HG03103 (cell line): ENCODE measurements around the gene GAK.
"Not testable (repeated sequence)": the region's sequence is repeated elsewhere in the genome, so short reads cannot be mapped to it uniquely, and the experiment has no call there.

Source experiments
- ATAC-seq: cut with Tn5 transposase; IDR thresholded peaks from one replicate; pipeline ENCODE4 v1.9.1; 2021; ENCODE audit warnings: low read depth; ENCODE audit not compliant: unreplicated experiment

Gene GAK

DNA sequence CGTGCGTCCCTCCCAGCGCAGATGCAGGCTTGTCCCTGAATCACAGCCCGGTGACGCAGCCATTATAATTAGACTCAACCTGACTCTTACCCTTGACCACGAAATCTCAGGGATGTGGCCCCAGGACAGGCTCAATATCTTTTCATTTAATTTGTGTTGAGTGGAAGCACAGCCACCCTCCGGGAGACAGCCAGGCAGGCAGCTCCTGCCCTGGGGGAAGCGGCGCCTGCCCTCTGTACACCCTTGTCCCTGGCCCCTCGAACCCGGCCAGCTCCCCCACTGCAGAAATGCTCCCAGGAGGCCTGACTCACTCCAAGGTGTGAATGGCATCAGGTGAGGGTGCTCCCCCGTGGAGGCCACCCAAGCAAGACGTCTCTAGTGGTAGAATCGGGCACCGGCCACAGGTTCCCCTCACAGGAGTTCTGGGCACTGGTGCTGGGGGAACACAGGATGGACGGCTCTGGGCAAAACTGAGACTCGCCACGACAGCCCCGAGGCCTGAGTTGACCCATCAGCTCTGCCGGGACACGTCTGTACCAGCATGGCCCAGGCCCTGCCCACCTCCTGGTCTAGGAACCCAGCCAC is 108.8 kb downstream of the GAK start:
- ATAC-seq: no peak

DNA sequence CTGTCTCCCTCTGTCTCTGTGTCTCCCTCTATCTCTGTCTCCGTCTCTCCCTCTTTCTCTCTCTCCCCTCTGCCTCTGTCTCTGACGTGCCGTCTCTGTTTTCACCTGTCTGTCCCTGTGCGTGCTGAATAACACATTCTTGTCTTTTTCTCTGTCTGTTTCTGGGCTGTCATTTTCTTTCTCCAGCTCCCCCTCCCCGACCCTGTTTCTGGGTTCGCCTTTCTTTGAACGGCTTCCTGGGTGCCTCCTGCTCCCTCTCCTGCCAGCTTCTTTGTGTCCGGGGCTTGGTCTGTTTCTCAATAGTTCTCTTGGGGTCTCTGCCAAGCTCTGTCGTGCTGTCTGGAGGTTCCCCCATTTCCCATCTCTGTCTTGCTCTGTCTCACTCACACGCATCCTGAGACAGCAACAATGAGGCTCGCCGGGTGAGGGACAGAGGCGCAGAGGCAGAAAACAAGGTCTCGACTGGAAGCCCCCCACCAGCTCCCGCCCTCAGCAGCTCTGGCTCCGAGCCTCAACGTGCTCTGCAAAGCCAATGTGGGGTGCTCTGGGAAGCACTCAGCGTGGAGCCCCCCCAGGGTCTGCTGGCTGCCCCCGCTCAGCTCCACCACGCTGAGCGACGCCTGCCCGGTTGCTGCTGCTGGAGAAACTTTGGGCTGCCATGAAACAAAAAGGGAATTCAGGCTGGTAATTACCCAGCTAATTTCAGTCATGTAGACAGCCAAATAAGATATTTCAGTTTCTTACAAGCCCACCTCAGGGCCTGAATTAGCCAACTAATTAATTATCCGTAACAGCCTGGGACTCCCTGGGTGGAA is 109.5 kb downstream of the GAK start:
- no peak for ATAC-seq

DNA sequence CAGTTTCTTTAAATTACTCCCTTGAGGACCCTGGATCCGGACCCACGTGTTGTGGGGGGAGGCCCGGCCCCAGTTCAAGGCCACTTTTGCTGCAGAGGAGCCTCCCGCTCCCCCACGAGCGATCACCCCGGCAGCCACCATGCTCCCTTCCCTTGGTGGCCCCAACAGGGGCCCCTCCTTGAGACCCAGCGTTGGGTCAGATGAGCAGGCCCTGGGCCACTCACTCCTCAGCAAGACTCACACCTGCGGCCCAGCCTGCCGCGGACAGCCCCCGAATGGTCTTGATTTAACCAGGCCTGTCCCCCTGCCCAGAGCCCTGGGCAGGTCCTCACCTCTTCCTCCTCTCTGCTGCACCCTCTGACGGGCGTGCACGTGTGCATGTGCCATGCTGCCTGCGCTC is 110.5 kb downstream of the GAK start:
- no peak for ATAC-seq

DNA sequence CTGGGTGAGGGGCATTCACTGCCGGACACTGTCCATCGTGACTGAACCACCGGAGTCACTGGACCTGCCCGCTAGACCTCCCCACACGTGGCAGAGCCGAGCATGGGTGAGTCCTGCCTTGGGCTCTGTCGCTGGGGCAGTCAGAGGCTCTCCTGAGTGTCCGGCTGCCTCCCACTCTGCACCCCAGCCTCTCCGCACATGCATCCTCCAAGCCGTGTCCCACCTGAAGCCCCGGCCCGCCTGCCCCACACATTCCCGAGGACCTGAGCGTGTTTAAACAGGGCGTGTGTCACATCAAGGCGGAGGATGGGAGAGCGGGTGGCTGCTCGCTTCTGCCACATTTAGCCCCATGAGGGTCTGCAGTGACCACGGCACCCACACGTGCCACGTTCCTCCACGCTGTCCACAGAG is 110.9 kb downstream of the GAK start:
- no peak for ATAC-seq

DNA sequence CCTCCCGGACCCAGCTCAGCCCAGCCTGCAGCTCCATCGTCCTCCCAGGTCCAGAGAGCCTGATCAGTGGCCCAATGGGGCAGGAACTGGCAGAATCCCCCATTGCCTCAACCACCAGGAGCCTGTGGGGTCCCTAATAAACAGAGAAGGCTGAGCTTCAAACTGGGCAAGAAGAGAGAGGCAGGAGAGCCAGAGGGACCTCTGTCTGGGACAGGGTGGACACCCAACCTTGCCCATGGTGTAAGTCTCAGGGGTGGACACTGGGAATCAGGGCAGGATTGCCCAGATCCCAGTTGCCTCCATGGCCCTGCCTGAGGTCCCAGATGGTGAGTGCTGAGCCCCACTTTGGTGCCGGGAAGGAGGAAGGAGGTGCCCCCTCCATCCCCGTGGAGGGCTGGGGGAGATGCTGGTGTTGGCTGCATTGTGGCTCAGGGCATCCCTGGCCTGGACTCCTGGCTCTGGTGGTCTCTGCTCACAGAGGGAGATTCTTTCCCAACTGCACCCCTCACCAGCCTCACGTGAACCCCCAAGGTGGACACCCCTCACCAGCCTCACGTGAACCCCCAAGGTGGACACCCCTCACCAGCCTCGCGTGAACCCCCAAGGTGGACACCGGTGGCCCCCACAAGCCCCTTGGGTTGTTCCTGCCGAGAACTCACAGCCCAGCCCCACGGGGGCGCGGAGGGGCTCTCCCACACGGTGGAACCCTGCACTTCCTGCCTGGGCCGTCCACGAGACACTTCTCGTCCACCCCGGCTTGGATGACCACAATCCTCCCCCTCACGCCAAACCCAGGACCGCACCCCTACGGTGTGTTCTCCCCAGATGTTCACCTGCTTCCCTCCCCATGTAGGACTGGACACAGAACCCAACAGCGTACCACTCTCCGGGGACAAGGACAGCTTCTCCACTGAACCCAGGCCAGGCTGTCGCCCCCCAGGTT is 111.6 kb downstream of the GAK start:
- no peak for ATAC-seq

DNA sequence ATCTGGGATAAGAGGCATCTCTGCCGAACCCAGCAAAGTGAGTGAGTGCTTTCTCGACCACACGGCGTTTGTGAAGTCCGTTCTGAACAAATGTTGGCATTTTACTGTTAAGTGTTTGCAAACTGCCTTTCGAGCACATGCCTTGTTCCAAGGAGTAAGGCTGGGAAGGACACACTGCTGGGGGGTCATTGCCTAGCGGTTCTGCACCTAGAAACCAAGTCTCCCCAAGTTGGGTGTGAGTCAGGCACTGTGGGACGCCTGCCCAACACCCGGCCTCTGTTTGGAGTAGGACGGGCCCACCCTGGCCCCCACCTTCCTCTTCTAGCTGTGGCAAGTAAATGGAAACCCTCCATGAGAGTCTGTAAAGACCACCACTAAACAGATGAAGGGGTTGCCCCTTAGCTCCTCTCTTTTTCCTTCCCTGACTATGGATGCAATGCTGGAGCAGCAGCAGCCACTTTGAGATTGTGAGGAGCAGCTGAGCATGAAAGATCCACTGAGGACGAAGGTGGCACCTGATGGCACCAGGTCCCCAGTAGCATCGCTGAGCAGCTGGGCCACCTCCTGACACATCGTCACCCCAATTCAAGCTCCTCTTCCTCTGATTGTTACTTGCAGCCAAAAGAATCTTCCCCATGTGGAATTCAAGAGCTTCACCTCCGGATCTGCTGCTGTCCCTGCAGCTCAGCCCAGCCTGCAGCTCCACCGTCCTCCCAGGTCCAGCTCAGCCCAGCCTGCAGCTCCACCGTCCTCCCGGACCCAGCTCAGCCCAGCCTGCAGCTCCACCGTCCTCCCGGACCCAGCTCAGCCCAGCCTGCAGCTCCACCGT is 112.5 kb downstream of the GAK start:
- no peak for ATAC-seq

DNA sequence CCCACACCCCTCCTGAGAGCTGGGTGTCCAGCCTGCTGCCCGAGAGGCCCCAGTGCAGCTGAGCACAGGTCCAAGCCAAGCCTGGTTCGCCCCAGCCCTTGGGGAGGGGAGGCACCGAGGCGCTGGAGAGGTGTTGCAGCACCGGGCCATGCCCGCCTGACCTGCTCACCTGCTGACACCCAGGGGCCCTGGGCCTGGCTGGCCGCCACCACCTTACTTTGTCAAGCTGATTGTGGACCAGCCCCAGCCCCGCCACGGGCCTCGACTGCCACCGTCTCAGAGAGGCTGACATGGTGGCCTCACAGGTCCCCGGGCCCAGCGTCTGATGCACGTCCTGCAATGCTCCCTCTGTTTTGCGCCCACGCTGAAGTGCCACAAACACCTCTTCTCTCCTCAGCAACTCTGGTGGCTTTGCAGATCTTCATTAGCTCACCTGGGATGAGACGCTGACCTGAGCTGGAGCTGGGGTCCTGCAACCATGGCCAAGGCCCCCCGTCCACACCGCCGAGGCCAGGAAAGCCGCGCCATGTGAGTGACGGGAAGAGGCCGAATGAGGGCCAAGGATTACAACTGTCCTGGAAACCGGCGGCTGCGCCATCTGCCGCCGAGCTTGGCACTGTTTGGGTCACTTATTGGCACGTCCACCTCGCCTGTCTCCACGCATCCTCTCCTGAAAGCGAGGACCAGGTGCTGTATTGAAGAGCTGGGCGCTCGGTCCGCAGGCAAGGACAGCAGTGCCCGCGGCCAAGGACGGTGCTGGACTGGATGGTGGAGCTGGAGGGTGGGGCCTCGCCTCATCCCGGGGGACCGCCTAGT is 113.8 kb downstream of the GAK start:
- ATAC-seq: no peak

DNA sequence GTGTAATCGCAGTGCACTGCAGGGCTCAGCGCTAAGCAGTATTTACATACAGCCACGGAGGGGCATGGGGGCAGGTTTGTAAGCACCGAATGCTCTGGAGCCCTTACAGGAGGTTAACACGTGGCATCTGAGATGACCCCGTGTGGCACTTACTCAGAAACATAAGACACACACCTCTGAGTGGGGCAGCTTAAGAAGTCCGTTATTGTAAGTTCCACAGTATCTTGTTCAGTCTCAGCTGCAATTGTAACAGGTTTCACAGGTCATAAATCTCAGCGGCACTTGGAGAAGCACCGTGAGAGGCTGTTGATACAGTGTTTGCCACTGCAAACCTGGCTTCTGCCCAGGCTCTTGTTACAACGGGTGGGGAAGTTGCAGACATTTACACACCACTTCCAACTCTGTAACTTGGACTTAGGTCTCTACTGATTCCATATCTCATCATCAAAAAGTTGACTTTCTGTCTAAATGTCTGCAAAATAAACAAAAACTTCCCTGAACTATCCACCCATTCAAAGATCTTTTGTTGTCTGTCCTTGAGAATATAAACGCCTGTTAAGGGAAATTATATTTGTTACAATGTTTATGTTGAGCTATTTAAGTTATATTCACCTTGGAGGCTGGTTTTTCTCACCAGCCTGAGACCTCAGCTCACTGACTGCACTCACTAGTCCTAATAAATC is 116.5 kb downstream of the GAK start:
- ATAC-seq: no peak

DNA sequence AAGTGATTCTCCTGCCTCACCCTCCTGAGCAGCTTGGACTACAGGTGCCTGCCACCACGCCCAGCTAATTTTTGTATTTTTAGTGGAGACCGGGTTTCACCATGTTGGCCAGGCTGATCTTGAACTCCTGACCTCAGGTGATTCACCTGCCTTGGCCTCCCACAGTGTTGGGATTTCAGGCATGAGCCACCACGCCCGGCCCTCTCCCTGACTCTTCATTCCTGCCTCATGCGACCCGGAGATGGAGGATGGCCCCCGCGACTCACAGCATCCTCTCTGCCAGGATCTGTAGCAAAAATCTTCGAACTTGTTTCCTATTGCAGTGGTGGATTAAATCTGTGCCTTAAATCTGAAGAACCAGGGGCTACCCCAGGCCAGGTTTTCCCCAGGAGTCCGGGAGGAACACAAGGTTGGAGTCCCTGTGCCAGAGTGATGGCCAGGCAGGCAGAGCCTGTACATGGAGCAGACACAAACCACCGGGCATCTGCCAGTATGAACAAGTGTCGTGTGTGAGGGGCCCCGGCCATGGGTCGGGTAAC is 117.7 kb downstream of the GAK start:
- no peak for ATAC-seq

DNA sequence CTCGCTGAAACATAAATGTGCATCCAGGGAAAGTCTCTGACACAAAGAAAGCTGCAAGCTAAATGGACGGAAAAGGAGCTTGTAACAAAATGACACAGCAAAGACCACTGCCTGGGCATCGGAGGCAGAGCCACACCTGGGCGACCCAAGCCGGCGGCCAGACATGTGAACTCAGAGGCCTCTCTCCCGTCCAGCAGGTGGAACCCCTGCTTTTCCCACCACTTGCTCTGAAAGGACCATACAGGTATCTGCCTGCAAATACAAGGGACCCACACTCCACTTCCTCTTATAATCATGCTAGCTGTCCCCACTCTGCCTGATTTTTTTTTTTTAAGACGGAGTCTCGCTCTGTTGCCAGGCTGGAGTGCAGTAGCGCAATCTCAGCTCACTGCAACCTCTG is 118.2 kb downstream of the GAK start:
- no peak for ATAC-seq

DNA sequence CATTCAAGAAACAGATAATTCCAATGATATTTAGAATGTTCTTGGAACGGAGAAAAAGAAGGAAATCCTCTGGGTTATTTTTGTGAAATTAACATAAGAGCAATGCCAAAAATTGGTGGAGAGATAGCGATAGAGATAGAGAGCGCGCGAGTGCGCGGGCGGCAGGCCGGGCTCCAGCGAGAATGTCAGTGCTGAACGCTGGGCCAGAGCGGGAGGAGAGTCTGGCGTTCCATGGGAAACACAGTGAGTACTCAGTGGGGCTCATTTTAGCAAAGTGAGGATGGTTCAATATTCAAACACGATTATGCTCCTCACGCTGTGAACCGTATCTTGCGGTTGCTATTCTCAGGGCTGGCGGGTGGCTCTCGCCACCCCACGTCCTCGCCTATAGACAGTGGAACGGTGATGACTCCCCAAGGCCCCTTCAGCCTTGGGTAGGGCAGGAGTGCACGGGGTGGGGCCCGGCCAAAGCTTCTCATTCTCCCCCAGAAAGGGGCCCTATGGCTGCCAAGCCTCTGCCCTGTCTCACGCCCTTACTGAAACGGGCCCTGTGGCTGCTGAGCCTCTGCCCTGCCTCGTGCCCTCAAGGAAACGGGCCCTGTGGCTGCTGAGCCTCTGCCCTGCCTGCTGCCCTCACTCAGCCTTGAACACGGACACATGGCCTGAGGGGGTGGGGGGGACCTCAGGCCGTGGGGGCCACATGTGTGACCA is 123.1 kb downstream of the GAK start:
- no peak for ATAC-seq

DNA sequence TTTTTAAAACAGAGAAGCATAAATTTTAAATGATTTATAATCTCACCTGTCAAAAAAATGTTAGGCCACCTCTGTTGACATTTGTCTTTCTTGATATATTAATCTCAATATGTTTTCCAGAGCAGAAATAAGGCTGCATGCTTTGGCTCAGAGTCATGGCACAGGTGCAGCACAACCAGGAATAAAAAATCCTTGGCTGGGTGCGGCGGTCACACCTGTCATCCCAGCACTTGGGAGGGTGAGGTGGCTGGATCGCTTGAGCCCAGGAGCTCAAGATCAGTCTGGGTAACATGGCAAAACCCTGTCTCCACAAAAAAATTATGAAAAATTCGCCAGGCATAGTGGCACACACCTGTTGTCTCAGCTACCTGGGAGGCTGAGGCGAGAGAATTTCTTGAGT is 124.3 kb downstream of the GAK start:
- no peak for ATAC-seq

DNA sequence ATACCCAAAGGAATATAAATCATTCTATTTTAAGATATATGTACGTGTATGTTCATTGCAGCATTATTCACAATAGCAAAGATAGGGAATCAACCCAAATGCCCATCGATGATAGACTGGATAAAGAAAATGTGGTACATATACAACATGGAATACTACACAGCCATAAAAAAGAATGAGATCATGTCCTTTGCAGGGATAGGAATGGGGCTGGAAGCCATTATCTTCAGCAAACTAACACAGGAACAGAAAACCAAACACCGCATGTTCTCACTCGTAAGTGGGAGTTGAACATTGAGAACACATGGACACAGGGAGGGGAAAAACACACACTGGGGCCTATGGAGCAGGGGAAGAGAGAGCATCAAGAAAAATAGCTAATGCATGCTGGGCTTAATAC is 125.1 kb downstream of the GAK start:
- ATAC-seq: not testable (repeated sequence)

DNA sequence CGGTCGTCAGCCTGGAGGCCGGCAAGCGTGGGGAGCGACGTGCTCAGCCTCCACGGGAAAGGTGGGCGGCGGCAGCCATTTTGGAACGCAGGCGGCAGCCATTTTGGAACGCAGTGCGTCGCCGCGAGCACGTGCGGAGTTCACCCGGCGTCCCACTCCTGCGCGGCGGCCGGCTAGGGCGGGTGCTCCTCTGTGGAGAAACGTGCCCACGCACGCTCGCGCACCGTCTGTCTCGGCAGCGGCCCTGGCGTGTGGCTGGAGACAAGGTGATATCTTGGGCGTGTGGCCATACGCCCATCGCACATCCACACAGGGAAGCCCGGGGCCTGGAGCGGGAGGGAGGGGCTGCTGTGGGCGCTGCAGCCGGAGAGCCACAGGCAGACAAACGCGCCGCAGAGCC is 127.3 kb downstream of the GAK start:
- no peak for ATAC-seq

DNA sequence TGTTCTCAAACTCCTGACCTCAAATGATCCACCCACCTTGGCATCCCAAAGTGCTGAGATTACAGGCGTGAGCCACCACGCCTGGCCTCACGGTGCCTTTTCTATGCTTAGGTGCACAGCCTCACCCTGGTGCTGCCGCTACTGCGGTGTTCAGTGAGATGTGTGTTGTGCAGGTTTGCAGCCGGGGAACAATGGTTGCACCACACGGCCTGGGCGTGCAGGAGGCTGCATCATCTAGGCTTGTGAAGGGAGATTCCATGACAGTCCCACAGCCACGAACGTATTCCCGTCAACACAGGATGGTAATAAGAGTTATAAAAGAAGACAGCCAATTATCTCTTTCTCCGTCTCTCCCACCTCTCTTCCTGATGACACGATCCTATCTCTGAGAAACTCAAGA is 128.2 kb downstream of the GAK start:
- ATAC-seq: no peak

DNA sequence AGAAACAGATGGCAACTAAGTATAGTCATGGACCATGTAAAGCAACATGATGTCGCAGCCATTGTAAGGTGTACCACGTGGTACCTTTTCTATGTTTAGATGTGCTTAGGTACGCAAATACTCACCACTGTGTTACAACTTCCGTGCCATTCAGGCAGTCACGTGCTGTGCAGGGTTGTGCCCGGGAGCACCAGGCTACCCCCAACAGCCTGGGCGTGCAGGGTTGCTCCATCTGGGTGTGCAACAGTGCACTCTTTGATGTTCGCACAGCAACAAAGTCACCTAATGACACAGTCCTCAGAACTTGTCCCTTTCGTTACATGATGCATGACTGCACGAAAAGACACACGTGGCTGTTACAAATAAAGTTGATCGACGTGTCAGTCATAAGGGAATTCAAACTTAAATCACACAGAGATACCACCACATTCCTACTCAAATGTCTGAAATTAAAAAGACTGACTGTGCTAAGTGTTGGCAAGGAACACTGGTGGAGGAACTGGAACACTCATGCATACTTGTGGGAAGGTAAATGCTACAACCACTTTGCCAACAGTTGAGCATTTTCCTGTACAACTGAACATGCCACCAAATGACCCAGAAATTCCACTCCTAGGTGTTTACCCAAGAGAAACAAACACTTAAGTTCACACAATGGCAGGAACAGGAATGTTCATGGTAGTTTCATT is 130.5 kb downstream of the GAK start:
- no peak for ATAC-seq
